Measurements from ENCODE around the gene HEY2. TPM values are rescaled to one million over a fixed set of nuclear protein-coding genes. Genes with fewer than 3 reads are reported as not detected.

HEY2 gene
- total RNA-seq, 1 donor from 2014 or later = 2.4 TPM

GRCh38 chr6:125743604-125744003, 5.8 kb upstream of the HEY2 start:
- no peak for DNase-seq (ENCODE audit: low spot score)

GRCh38 chr6:125745281-125746018, 4.0 kb upstream of the HEY2 start:
- no peak for DNase-seq (ENCODE audit: low spot score)

GRCh38 chr6:125746019-125746414, 3.4 kb upstream of the HEY2 start:
- no peak for DNase-seq (ENCODE audit: low spot score)

DNA sequence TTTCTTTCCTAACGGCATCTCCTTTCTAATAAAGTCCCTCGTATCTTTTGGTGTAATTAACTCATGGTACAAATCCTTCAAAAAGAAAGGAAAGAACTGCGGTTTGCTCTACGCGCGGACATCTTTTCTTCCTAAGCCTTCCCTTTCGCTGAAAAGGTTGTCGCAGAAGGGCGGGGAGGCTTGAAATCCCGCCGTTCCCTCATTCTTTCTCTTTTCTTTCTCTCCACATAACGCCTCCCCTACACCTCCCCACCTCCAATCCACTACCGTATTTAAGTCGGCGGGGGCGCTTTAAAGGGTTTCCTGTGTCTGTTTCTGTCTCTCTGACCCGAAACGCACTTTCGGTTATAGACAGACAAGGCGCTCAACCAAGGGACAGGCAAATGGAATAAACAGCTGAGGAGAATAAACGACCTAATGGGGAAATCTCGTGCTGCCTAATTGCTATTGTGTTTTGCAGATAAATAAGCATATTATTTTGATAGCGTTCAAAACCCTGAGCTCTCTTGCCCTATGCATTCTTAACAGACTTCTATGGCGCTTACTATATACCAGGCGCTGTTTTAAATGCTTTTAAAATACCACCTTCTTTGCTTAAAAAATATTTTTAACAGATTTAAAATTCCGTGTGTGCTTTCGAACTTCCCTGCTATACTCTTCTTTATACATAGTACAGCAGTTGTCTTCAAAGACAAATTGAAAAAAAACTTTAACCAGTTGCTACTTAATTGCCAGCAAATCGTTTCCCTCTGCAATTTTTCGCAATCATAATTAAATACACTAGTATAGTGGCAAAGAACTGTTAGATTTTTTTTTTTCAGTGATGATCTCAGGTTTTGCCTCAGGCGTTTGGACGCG, 2.5 kb upstream of the HEY2 start:
- peak; percentile 33 for DNase-seq (ENCODE audit: low spot score)

- DNase-seq (ENCODE audit: low spot score) = no peak
Measured at GRCh38 chr6:125747589-125748405, 1.6 kb upstream of the HEY2 start.

GRCh38 chr6:125748406-125749172, 843 bp upstream of the HEY2 start:
- DNase-seq (ENCODE audit: low spot score) = no peak

DNA sequence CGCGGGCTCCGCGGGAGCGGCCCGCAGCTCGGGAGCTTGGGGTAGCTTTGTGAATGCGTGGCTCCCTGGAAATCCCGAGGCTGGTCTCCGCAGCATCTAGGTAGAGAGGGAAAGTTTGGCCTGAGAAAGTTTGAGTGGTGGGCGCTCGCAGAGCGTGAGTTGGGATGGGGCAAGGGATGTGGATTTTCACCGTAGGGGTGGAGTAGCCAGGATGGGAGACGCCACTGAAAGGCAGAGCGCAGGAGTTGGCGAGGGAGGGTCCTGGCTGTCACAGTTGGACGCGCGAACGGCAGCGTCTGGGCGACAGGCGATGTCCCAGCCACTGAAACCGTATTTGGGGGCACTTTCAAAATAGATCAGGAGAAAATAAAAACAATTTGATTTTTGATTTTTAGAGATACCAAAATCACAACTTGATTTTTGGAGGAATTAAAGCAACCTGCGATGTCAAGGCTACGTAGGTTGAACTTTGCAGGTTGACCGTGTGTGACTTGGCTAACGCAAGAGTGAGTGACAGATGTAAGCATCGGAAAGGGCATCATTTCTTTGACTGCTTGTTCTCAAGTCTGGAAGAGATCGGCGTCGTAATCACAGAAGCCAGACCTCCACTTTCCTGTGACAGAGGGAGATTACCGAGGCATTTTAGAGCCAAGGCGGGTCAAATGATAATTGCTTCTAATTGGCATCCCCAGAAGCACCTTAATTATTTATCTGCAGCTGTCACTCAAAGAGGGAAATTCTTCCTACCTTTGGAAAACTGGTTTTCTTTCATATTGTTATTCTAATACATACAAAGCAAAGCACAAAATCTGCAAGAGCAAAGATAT, 646 bp downstream of the HEY2 start:
- DNase-seq (ENCODE audit: low spot score) = no peak

GRCh38 chr6:125750692-125751333, 1.4 kb downstream of the HEY2 start:
- DNase-seq (ENCODE audit: low spot score) = no peak

DNA sequence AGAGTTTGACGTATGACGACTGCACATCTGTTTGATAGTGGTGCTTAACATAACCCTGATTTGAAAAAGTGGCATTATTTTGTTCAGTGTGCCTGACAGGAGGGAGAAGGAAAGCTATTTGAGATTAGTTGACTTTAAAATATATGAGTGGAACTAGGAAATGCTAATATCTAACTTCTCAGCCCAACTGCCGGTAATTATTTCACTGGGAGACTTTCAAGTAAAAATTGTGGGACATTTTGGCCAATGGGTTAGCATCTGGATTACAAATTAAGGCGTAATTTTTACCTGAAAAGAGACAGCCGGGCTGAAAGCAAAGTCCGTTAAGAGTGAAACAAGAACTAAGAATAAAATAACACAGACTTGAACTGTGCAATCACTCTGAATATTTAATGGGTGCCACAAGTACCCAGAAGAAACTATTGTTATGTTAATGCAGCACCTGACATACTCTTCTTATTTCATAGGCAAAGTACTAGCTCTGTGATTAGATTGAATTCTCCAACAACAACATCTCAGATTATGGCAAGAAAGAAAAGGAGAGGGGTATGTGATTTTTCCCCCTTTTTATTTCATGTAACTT, 2.0 kb downstream of the HEY2 start:
- no peak for DNase-seq (ENCODE audit: low spot score)

- no peak for DNase-seq (ENCODE audit: low spot score)
Measured at GRCh38 chr6:125752773-125753172, 3.3 kb downstream of the HEY2 start.

- no peak for DNase-seq (ENCODE audit: low spot score)
Measured at GRCh38 chr6:125753218-125753936, 3.9 kb downstream of the HEY2 start.

- DNase-seq (ENCODE audit: low spot score) = no peak
Measured at GRCh38 chr6:125753937-125754259, 4.5 kb downstream of the HEY2 start.

- no peak for DNase-seq (ENCODE audit: low spot score)
Measured at GRCh38 chr6:125754566-125754965, 5.1 kb downstream of the HEY2 start.

DNA sequence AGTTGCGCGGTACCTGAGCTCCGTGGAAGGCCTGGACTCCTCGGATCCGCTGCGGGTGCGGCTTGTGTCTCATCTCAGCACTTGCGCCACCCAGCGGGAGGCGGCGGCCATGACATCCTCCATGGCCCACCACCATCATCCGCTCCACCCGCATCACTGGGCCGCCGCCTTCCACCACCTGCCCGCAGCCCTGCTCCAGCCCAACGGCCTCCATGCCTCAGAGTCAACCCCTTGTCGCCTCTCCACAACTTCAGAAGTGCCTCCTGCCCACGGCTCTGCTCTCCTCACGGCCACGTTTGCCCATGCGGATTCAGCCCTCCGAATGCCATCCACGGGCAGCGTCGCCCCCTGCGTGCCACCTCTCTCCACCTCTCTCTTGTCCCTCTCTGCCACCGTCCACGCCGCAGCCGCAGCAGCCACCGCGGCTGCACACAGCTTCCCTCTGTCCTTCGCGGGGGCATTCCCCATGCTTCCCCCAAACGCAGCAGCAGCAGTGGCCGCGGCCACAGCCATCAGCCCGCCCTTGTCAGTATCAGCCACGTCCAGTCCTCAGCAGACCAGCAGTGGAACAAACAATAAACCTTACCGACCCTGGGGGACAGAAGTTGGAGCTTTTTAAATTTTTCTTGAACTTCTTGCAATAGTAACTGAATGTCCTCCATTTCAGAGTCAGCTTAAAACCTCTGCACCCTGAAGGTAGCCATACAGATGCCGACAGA, 9.9 kb downstream of the HEY2 start:
- no peak for DNase-seq (ENCODE audit: low spot score)

DNA sequence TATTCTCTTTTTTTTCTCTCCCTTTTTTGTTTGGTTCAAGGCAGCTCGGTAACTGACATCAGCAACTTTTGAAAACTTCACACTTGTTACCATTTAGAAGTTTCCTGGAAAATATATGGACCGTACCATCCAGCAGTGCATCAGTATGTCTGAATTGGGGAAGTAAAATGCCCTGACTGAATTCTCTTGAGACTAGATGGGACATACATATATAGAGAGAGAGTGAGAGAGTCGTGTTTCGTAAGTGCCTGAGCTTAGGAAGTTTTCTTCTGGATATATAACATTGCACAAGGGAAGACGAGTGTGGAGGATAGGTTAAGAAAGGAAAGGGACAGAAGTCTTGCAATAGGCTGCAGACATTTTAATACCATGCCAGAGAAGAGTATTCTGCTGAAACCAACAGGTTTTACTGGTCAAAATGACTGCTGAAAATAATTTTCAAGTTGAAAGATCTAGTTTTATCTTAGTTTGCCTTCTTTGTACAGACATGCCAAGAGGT, 10.6 kb downstream of the HEY2 start:
- DNase-seq (ENCODE audit: low spot score) = no peak

- DNase-seq (ENCODE audit: low spot score) = no peak
Measured at GRCh38 chr6:125764121-125764671, 14.8 kb downstream of the HEY2 start.

GRCh38 chr6:125765944-125766343, 16.5 kb downstream of the HEY2 start:
- DNase-seq (ENCODE audit: low spot score) = no peak

DNA sequence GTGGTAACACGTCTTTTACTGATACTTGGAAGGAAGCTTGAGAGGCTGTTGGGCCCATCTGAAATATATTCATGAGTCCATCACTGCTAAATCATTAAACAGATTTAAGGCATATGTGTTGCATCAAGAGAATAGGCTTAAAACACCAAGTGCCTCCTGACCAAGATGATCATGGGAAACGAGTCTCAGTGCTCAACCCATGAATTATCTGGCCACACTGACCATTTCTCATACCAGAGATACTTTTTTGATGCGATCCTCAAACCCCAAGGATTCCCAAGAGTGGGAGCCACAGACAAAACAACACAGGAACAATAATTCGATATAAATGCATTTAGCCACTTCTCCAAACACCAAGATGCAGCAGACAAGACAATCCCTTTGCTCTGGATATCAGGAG, 17.2 kb downstream of the HEY2 start:
- no peak for DNase-seq (ENCODE audit: low spot score)
